Measurements from ENCODE around the gene MYO16.

DNA sequence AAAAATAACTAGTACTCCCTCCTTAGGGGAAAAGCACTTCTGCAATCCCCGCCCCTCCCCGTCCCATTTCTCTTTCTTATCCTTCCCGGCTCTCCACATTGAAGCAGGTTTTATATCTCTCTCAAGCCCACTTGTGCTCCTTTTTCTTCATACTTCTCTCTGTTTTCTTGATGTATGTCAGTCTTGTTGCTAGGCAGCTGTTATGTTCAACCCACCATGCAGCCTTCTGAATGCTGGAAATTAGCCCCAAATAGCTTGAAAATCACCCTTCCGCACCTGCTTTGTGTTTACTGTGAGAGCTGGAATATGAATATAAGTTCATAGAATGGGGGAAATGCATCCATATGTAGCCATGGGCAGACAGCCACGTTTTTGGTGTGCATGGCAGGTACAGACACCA, 461.4 kb downstream of the MYO16 start:
- TF ChIP-seq, protein P1, sequence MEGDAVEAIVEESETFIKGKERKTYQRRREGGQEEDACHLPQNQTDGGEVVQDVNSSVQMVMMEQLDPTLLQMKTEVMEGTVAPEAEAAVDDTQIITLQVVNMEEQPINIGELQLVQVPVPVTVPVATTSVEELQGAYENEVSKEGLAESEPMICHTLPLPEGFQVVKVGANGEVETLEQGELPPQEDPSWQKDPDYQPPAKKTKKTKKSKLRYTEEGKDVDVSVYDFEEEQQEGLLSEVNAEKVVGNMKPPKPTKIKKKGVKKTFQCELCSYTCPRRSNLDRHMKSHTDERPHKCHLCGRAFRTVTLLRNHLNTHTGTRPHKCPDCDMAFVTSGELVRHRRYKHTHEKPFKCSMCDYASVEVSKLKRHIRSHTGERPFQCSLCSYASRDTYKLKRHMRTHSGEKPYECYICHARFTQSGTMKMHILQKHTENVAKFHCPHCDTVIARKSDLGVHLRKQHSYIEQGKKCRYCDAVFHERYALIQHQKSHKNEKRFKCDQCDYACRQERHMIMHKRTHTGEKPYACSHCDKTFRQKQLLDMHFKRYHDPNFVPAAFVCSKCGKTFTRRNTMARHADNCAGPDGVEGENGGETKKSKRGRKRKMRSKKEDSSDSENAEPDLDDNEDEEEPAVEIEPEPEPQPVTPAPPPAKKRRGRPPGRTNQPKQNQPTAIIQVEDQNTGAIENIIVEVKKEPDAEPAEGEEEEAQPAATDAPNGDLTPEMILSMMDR (IDR thresholded peaks at IDR 0.05), result no peak
- no peak for TF ChIP-seq POLR2A (IDR thresholded peaks at IDR 0.05)
